Measurements from ENCODE around the gene NFXL1. TPM values are rescaled to one million over a fixed set of nuclear protein-coding genes. Genes with fewer than 3 reads are reported as not detected.
A peak's percentile ranks its signal among the peaks of the same experiment; 100 is the strongest.

The NFXL1 gene
- total RNA-seq = 10 to 100 TPM in 2 of 9 donors, 1 to 10 TPM in 7; 6.1 to 15.4 (median 7.5) TPM
- polyA plus RNA-seq = 10 to 100 TPM in 1 of 3 donors, 1 to 10 TPM in 2; 5.1 to 13.8 (median 5.9) TPM
- long read RNA-seq, donor 1 = 0 reads
- long read RNA-seq, donor 2 = 0 reads
- long read RNA-seq, donor 3 = 0 reads
- long read RNA-seq, donor 4, partial matches to known transcripts = 1 of 1 reads
- long read RNA-seq, donor 4, other reads (novel, unspliced or antisense) = 0 of 1 reads
- long read RNA-seq, donor 5, transcript NFXL1-202 (23 exons, 3,728 nt) = major isoform, 6 of 7 reads
- long read RNA-seq, donor 5, partial matches to known transcripts = 0 of 7 reads
- long read RNA-seq, donor 5, other reads (novel, unspliced or antisense) = 0 of 7 reads
- long read RNA-seq, donor 6, partial matches to known transcripts = 0 of 2 reads
- long read RNA-seq, donor 6, other reads (novel, unspliced or antisense) = 1 of 2 reads
- long read RNA-seq, donor 7 = 0 reads
- long read RNA-seq, donor 8 = 0 reads
- long read RNA-seq, donor 9 = 0 reads
- long read RNA-seq, donor 10 = 0 reads

DNA sequence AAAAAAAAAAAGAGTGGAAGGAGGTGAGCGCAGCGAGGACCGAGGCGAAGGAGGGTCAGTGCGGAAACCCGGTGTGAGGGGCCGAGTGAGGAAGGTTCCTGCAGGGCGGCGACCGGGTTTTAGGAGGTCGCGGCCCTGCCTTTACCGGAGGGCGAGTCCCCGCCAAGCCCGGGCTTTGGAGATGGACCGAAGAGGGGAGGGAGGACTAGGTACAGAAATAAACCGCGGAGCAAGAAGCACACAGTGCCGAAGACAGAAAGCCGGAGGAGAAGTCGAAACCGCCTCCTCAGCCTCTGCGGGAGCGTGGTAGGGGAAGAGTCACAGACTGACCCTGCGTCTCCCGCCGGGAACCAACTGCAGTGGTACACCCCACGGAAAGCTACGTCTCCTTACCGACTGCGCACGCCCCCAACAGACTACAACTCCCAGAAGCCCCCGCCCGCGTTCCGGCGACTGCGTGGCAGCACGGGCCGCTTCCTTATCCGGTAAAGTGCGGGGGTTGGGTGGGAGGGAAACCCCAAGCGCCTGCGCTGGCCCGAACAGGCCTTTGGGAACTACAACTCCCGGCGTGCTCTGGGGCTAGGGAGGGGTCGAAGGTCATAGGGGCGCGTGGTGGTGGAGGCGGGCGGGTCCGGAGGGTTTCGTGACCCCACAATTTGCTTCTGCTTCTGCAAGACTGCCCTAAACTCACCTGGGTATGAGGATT, at the start of gene NFXL1:
Gene NFXL1, minus strand, starts transcription at position 364 of the 706 bp plus-strand sequence. CDS start 380 bp downstream, outside the sequence.
- Histone ChIP-seq H3K4me1 (replicated peaks in 1 of 2) (peaks cover 0 to 6% of the 10 kb centered on the region in 2 donors), H3K9me3 (replicated peaks in 1 of 3) (no peaks in the 10 kb centered on the region), H3K27ac (peak within 1 kb of the TSS; percentile 56 to 84 (median 71)), H3K4me3 (peak within 1 kb of the TSS; percentile 76 to 89 (median 86)), H3K27me3 (no peaks in the 10 kb centered on the region), H3K36me3 (replicated peaks in 1 of 2) (peaks cover 0 to 10% of the 10 kb centered on the region in 2 donors)
- intact Hi-C loops (cut with DNase I) = no loop called here
- DNase-seq = peak; percentile 97 to 99 (median 98)
- TF ChIP-seq CTCF (IDR thresholded peaks at IDR 0.05) = peak in 1 of 6 experiments; percentile 6
- peak; percentile 81 to 90 for TF ChIP-seq POLR2A (IDR thresholded peaks at IDR 0.05)
- 0 to 1% (median 1%) methylated on average over 36 to 55 of the region's 55 CpGs for WGBS, 4 donors

DNA sequence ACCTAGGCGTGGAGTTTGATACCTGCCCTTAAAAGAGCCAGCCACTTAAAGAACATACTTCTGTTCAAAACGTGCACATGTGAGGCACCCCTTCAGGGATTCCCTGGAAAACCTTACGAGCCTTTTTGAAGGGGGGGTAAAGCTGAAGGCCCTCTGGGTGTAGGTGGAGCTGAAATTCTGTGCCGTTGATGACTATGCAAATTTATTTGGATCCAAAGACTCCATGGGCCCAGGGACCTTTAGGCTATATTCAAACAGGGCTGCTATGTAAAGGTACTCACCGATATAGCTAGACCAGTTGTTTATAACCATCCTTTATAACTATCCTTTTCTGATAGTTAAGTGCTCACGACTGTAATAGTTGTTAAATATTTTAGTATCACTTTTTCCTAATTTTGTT, 40.3 kb upstream of the NFXL1 start:
- WGBS, 4 donors = 64 to 78% (median 73%) methylated on average over 6 of the region's 6 CpGs
- no peaks in the 10 kb centered on the region for H3K9me3 ChIP-seq (replicated peaks in 1 of 3)
- DNase-seq = no peak
- intact Hi-C loops (cut with DNase I) = no loop called here
- no peak overlapping the region for H3K27ac ChIP-seq
- H3K4me3 ChIP-seq = no peak overlapping the region
- H3K36me3 ChIP-seq (replicated peaks in 1 of 2) = no peaks in the 10 kb centered on the region
- no peaks in the 10 kb centered on the region for H3K4me1 ChIP-seq (replicated peaks in 1 of 2)
- TF ChIP-seq CTCF (IDR thresholded peaks at IDR 0.05) = no peak
- no peak for TF ChIP-seq POLR2A (IDR thresholded peaks at IDR 0.05)
- no peaks in the 10 kb centered on the region for H3K27me3 ChIP-seq

DNA sequence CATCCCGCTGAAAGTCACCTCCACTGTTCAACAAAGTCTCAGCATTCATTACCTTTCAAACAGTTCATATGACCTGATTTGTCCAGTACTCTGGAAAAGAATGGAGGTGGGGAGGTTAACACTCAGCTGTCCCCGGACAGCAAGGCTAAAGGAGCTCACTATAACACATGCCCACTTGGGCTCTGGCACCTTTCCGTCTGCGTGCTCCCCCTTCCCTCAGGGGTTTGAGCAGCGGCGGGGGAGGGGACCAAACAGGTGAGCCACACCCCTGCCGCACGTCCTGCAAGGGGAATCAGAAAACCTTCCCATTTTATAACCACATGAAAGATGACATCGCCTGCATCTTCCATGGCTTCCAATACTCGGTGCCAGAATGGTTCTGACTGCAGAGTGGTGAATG, 39.9 kb upstream of the NFXL1 start:
- Histone ChIP-seq H3K27me3 (no peaks in the 10 kb centered on the region), H3K9me3 (replicated peaks in 1 of 3) (no peaks in the 10 kb centered on the region), H3K4me1 (replicated peaks in 1 of 2) (no peaks in the 10 kb centered on the region), H3K27ac (no peak overlapping the region), H3K4me3 (no peak overlapping the region), H3K36me3 (replicated peaks in 1 of 2) (no peaks in the 10 kb centered on the region)
- intact Hi-C loops (cut with DNase I) = no loop called here
- 54 to 67% (median 63%) methylated on average over 1 to 10 of the region's 10 CpGs for WGBS, 4 donors
- TF ChIP-seq CTCF (IDR thresholded peaks at IDR 0.05) = no peak
- no peak for TF ChIP-seq POLR2A (IDR thresholded peaks at IDR 0.05)
- no peak for DNase-seq

Data from adrenal gland (tissue), 19 donors.